Caco-2 (cell line): ENCODE data around the gene GTF3C5. TPM values are rescaled to one million over a fixed set of nuclear protein-coding genes. Genes with fewer than 3 reads are reported as not detected.

Source experiments
- BruUV-seq: library from RNA; stranded (reverse); fragments of 400-500 nt; replicated peaks from 2 replicates; lab custom pipeline; 2021; lab: Mats Ljungman, UMichigan
- CTCF ChIA-PET: fragments of 300-600 bp; sonication (Branson Sonifier 250); formaldehyde crosslinking; loops from one replicate; lab custom pipeline; 2022; ENCODE audit warnings: antibody characterized with exemption; lab: Charles Lee
- POLR2A ChIA-PET: fragments of 300-600 bp; sonication (Branson Sonifier 250); formaldehyde crosslinking; loops from one replicate; lab custom pipeline; 2022; ENCODE audit warnings: antibody characterized with exemption; lab: Charles Lee
- DNase-seq, 2 experiments: peaks; one replicate each; pipeline versions ENCODE4 v3.0.0 to v3.0.0-alpha.2; 2020 to 2022
- H3K27me3 ChIP-seq: replicated peaks from 2 replicates; pipeline ENCODE4 v1.6.0; 2011; ENCODE audit warnings: low read length; ENCODE audit not compliant: control insufficient read depth, insufficient read depth
- H3K36me3 ChIP-seq: 2 replicates; pipeline ENCODE4 v1.5.1; 2011; ENCODE audit warnings: low read length; ENCODE audit not compliant: control insufficient read depth, insufficient read depth
- H3K4me1 ChIP-seq: fragments of 250-450 bp; sonication (Bioruptor Pico); 2 replicates; pipeline ENCODE4 v1.5.1; 2020; ENCODE audit warnings: mild to moderate bottlenecking
- H3K4me3 ChIP-seq: 2 replicates; pipeline ENCODE4 v1.5.1; 2011; ENCODE audit warnings: low read depth, mild to moderate bottlenecking, control low read depth, low read length
- H3K9me3 ChIP-seq: fragments of 250-450 bp; sonication (Bioruptor Pico); 2 replicates; pipeline ENCODE4 v1.5.1; 2020; ENCODE audit warnings: mild to moderate bottlenecking, moderate library complexity
- H3K27ac Mint-ChIP-seq: one replicate; pipeline ENCODE4 v1.8.0; 2022; ENCODE audit warnings: mixed read lengths; ENCODE audit not compliant: unreplicated experiment
- H3K27me3 Mint-ChIP-seq: one replicate; pipeline ENCODE4 v1.8.0; 2022; ENCODE audit warnings: mixed read lengths; ENCODE audit not compliant: insufficient read depth, unreplicated experiment
- H3K36me3 Mint-ChIP-seq: one replicate; pipeline ENCODE4 v1.8.0; 2022; ENCODE audit warnings: mild to moderate bottlenecking, mixed read lengths; ENCODE audit not compliant: insufficient read depth, unreplicated experiment
- H3K4me1 Mint-ChIP-seq: one replicate; pipeline ENCODE4 v1.8.0; 2022; ENCODE audit warnings: low read depth, mixed read lengths; ENCODE audit not compliant: unreplicated experiment
- H3K4me3 Mint-ChIP-seq: one replicate; pipeline ENCODE4 v1.8.0; 2022; ENCODE audit warnings: mild to moderate bottlenecking, moderate library complexity, mixed read lengths; ENCODE audit not compliant: unreplicated experiment
- H3K9me3 Mint-ChIP-seq: one replicate; pipeline ENCODE4 v1.8.0; 2022; ENCODE audit warnings: mixed read lengths; ENCODE audit not compliant: unreplicated experiment
- intact Hi-C: fragments of 100-400 bp; cut with micrococcal nuclease; formaldehyde crosslinking; loops from one replicate; pipeline ENCODE4 v1.10.0; 2022; ENCODE audit not compliant: unreplicated experiment
- total RNA-seq: library from RNA; stranded (reverse); gene quantifications from 2 replicates; pipeline ENCODE4 v1.2.3, GENCODE V29; 2022
- TF ChIP-seq, protein P1 (sequence below), 2 experiments: fragments of 200-600 bp in 1 of 2; IDR thresholded peaks; 1 replicate in 1 of 2; 2 replicates in 1 of 2; pipeline versions ENCODE4 v1.5.1 to v1.8.0; 2011 to 2022; ENCODE audit warnings: antibody characterized with exemption in 1 of 2, control low read depth in 1 of 2, inconsistent platforms in 1 of 2, low read depth in 1 of 2, low read length in 1 of 2, mild to moderate bottlenecking in 1 of 2, moderate library complexity in 1 of 2; ENCODE audit not compliant: insufficient read depth in 1 of 2, severe bottlenecking in 1 of 2, unreplicated experiment in 1 of 2

Gene GTF3C5
- total RNA-seq, 1 experiment from 2014 or later = 73.1 TPM

DNA sequence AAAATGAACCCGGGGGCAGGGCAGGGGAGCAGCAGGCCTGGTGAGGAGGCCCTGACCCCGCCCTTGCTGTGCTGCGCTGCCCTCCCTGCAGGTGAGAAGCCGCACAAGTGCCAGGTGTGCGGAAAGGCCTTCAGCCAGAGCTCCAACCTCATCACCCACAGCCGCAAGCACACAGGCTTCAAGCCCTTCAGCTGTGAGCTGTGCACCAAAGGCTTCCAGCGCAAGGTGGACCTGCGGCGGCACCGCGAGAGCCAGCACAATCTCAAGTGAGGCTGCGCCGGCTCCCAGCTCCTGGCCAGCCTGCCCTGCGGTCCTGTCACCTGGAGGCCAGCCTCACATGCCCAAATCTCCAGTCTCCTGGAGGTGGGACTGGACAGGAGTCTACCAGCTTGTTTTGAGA, 40.0 kb upstream of the GTF3C5 start:
- CTCF ChIA-PET = no interaction called here
- Mint-ChIP-seq H3K27me3 (no peaks in the 10 kb centered on the region), H3K9me3 (no peaks in the 10 kb centered on the region), H3K27ac (no peak overlapping the region), H3K36me3 (no peaks in the 10 kb centered on the region), H3K4me1 (peaks cover 15% of the 10 kb centered on the region), H3K4me3 (no peak overlapping the region)
- TF ChIP-seq, protein P1, sequence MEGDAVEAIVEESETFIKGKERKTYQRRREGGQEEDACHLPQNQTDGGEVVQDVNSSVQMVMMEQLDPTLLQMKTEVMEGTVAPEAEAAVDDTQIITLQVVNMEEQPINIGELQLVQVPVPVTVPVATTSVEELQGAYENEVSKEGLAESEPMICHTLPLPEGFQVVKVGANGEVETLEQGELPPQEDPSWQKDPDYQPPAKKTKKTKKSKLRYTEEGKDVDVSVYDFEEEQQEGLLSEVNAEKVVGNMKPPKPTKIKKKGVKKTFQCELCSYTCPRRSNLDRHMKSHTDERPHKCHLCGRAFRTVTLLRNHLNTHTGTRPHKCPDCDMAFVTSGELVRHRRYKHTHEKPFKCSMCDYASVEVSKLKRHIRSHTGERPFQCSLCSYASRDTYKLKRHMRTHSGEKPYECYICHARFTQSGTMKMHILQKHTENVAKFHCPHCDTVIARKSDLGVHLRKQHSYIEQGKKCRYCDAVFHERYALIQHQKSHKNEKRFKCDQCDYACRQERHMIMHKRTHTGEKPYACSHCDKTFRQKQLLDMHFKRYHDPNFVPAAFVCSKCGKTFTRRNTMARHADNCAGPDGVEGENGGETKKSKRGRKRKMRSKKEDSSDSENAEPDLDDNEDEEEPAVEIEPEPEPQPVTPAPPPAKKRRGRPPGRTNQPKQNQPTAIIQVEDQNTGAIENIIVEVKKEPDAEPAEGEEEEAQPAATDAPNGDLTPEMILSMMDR (IDR thresholded peaks at IDR 0.05; ENCODE audit: insufficient read depth in 1 of 2, low read depth in 1 of 2, low read length in 1 of 2, severe bottlenecking in 1 of 2, unreplicated experiment in 1 of 2) = no peak
- no peak for DNase-seq
- no peaks in the 10 kb centered on the region for H3K27me3 ChIP-seq
- H3K9me3 ChIP-seq = no peaks in the 10 kb centered on the region
- H3K4me3 ChIP-seq = no peak overlapping the region
- POLR2A ChIA-PET = no interaction called here
- no peaks in the 10 kb centered on the region for H3K36me3 ChIP-seq
- no TSS peak for BruUV-seq
- intact Hi-C loops = no loop called here
- peaks cover 18% of the 10 kb centered on the region for H3K4me1 ChIP-seq

DNA sequence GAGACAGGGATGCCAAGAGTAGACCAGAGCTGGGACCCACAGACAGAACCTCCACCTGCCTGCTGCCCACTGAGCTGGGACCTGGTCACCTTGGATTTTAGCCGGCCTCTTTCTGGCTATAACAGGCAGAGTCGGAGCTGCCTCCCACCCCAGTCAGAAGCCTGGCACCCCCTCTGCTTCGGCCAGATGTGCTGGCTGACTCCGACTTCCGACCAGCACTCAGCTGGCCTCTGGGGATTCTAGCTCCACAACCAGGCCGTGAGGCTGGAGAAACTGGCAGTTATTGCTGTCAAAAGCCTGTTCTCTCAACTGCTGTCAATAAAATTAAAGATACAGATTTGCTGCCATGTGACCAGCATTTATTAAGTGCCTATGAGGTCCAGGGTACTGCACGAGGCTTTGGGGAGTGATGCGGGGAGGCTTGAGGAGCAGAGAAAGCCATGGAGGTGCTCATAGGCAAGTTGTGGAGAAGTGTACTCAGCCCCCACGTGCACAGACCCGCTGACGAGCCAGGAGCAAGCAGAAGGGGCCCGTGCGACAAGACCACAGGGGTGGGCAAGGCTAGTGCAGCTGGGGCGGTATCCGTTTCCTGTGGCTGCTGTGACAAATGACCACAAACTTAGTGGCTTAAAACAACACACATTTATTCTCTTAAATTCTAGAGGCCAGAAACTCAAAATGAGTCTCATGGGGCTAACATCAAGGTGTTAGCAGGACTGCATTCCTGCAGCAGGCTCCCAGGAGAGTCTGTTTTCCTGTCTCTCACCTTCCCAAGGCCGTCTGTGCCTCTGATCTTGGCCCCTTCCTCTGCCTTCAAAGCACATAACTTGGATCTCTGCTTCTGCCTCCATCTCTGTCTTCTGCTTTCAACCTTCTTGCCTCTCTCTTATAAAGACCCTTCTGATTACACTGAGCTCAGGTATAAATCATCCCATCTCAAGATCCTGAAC, 39.2 kb upstream of the GTF3C5 start:
- H3K27me3 ChIP-seq = no peaks in the 10 kb centered on the region
- H3K27me3 Mint-ChIP-seq = no peaks in the 10 kb centered on the region
- POLR2A ChIA-PET = no interaction called here

DNA sequence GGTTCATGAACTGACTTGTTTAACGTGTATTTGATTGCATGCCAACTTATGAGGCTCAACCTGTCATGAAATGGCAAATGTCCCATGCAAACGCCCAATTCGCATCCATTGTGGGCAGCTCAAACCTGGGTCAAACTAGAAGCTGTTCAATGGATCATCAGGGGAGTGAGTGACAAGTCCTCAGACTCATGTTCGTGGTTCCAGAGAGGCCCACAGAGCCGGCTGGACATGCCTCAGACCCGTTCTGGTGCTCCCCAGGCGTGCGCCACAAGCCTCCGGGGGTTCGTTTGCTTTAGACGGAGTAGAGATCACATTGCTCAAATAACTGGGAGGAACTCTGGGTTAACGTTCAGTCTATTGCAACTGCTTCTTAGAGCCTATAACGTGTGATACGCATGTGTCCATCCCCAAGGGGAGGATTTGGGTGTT, 37.3 kb upstream of the GTF3C5 start:
- TF ChIP-seq, protein P1 (IDR thresholded peaks at IDR 0.05; ENCODE audit: insufficient read depth in 1 of 2, low read depth in 1 of 2, low read length in 1 of 2, severe bottlenecking in 1 of 2, unreplicated experiment in 1 of 2) = no peak
- no TSS peak for BruUV-seq
- ChIA-PET CTCF (no interaction called here), POLR2A (interaction anchor here (0.6 kb wide), 1 partner anchor 264 kb away, joined by 4 read pairs; no protein-coding TSS in a partner anchor)
- no peaks in the 10 kb centered on the region for H3K9me3 ChIP-seq
- no peak overlapping the region for H3K27ac Mint-ChIP-seq
- intact Hi-C loops = no loop called here
- H3K9me3 Mint-ChIP-seq = no peaks in the 10 kb centered on the region
- no peak overlapping the region for H3K4me3 Mint-ChIP-seq
- peaks cover 23% of the 10 kb centered on the region for H3K4me1 ChIP-seq
- no peak overlapping the region for H3K4me3 ChIP-seq
- no peaks in the 10 kb centered on the region for H3K27me3 ChIP-seq
- no peaks in the 10 kb centered on the region for H3K27me3 Mint-ChIP-seq
- DNase-seq = peak in 1 of 2 experiments; percentile 38
- H3K36me3 Mint-ChIP-seq = no peaks in the 10 kb centered on the region
- H3K4me1 Mint-ChIP-seq = peaks cover 15% of the 10 kb centered on the region
- H3K36me3 ChIP-seq = no peaks in the 10 kb centered on the region

More for the DNA sequence above, 39.2 kb upstream of the GTF3C5 start:
- no peaks in the 10 kb centered on the region for H3K9me3 ChIP-seq
- peaks cover 18% of the 10 kb centered on the region for H3K4me1 ChIP-seq
- Mint-ChIP-seq H3K4me1 (peaks cover 15% of the 10 kb centered on the region), H3K9me3 (no peaks in the 10 kb centered on the region), H3K4me3 (no peak overlapping the region), H3K36me3 (no peaks in the 10 kb centered on the region), H3K27ac (no peak overlapping the region)
- CTCF ChIA-PET = no interaction called here
- no peaks in the 10 kb centered on the region for H3K36me3 ChIP-seq
- DNase-seq = no peak
- BruUV-seq = no TSS peak
- intact Hi-C loops = no loop called here
- no peak overlapping the region for H3K4me3 ChIP-seq
- TF ChIP-seq, protein P1 (IDR thresholded peaks at IDR 0.05; ENCODE audit: insufficient read depth in 1 of 2, low read depth in 1 of 2, low read length in 1 of 2, severe bottlenecking in 1 of 2, unreplicated experiment in 1 of 2) = no peak
